WTC11 (cell line): ENCODE data around the gene ZNF8.

Source experiments
- ATF2 ChIP-seq: sonication (generic); formaldehyde crosslinking; IDR thresholded peaks from 2 replicates; pipeline ENCODE4 v1.8.1; 2022; ENCODE audit warnings: low read depth, missing genetic modification reagents, borderline replicate concordance
- ATF6 ChIP-seq: sonication (generic); formaldehyde crosslinking; IDR thresholded peaks from 2 replicates; pipeline ENCODE4 v1.8.1; 2023; ENCODE audit warnings: mild to moderate bottlenecking, missing genetic modification reagents
- CREB1 ChIP-seq: sonication (generic); formaldehyde crosslinking; IDR thresholded peaks from 2 replicates; pipeline ENCODE4 v1.8.0; 2023; ENCODE audit warnings: mild to moderate bottlenecking, missing genetic modification reagents
- CTCF ChIP-seq: fragments of 200-600 bp; IDR thresholded peaks from 2 replicates; pipeline ENCODE4 v1.8.0; 2022; ENCODE audit warnings: antibody characterized with exemption
- E2F5 ChIP-seq: sonication (generic); formaldehyde crosslinking; IDR thresholded peaks from 2 replicates; pipeline ENCODE4 v1.8.1; 2022; ENCODE audit warnings: mild to moderate bottlenecking, moderate library complexity, missing genetic modification reagents
- IRF2 ChIP-seq: sonication (generic); formaldehyde crosslinking; IDR thresholded peaks from 2 replicates; pipeline ENCODE4 v1.8.0; 2022; ENCODE audit warnings: low read depth, missing genetic modification reagents, borderline replicate concordance
- JUN ChIP-seq: sonication (generic); formaldehyde crosslinking; IDR thresholded peaks from 2 replicates; pipeline ENCODE4 v1.8.0; 2023; ENCODE audit warnings: mild to moderate bottlenecking, missing genetic modification reagents
- MLX ChIP-seq: sonication (generic); formaldehyde crosslinking; IDR thresholded peaks from 2 replicates; pipeline ENCODE4 v1.8.1; 2023; ENCODE audit warnings: mild to moderate bottlenecking, missing genetic modification reagents, moderate library complexity
- NR3C1 ChIP-seq: sonication (generic); formaldehyde crosslinking; conservative IDR thresholded peaks from 2 replicates; pipeline ENCODE4 v1.8.1; 2023; ENCODE audit warnings: low read depth, mild to moderate bottlenecking, missing genetic modification reagents
- RORB ChIP-seq: fragments of 250-450 bp; sonication (Bioruptor Pico); IDR thresholded peaks from 2 replicates; pipeline ENCODE4 v1.9.0; 2021; ENCODE audit warnings: mild to moderate bottlenecking
- USF1 ChIP-seq: sonication (generic); formaldehyde crosslinking; IDR thresholded peaks from 2 replicates; pipeline ENCODE4 v1.8.0; 2022; ENCODE audit warnings: mild to moderate bottlenecking, missing genetic modification reagents

GRCh38 chr19:58304748-58305064 is 26.0 kb downstream of the ZNF8 start:
- TF ChIP-seq CTCF (no peak), ATF2 (CRISPR knock-in tag) (no peak), JUN (CRISPR knock-in tag) (no peak), USF1 (no peak), RORB (CRISPR knock-in tag) (no peak), E2F5 (CRISPR knock-in tag) (no peak), CREB1 (CRISPR knock-in tag) (no peak), ATF6 (CRISPR knock-in tag) (no peak), MLX (no peak), IRF2 (CRISPR knock-in tag) (no peak), NR3C1 (CRISPR knock-in tag) (no peak)
